ENCODE measurements around the gene GALNTL6.

The GALNTL6 gene

DNA sequence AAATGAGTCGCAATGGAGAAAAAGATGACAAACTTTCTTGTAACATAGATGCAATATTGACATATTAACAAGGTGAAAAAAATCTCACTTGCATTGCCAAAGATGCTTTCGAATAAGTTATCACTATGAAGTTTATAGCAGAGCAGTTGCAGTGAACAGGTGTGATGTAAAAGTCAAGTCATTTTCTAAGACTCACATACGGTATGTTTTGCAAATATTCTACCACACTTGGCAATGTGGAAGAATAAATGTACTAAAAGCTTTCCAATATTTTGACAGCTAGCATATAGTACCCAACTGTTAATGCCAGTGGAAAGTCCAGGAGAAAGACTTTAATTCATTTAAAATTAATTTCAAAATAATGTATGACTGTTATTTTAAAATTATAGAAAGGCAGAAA, 76.5 kb downstream of the GALNTL6 start:
- no peak for DNase-seq

DNA sequence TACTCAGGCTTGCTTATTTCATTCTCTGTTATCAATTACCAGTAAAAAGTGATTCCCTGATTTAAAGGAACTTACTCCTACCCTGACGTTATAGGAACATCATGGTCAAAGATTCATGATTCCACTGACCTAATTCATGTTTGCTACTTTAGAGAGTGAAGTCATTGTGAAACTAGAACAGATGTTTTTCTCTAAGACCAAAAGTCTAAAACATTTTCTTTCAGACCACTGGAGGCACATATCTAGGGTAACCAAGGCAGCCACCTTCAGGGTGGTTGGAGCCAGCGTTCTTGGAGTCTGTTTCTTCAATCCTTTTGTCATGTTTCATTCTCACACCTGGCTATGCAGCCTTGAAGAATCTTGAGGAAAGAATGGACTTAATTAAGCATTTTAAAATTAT, 77.8 kb downstream of the GALNTL6 start:
- DNase-seq, result no peak

DNA sequence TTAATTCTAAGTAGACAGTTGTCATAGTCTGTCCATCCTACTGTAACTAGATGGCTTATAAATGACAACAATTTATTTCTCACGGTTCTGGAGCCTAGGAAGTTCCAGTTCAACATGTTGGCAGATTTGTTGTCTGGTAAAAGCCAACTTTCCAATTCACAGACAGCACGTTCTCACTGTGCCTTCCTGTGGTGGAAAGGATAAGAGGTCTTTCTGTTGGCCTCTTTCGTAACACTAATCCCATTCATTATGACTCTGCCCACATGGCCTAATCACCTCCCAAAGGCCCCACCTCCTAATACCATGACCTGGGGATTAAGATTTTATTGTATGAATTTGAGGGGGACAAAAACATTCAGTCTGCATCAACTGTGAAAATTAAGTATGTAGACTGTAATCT, 83.2 kb downstream of the GALNTL6 start:
- DNase-seq, result no peak

DNA sequence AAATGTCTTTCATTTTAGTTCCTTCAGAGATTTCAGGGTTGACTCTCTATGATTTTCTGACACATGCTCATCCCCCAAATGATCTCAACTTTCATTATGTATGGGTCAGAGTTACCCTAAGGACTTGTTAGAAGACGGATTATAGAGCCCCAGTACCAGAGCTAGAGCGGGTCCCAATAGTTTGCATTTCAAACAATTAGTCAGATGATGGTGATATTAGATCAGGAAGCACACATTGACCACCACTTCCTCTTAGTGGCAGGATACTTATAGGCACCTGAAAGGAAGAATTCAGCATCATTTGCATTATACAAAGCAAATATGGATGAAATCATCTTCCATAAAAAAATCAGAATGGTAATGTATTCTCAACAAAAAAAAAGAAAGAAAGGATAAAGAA, 106.1 kb downstream of the GALNTL6 start:
- DNase-seq, result no peak

DNA sequence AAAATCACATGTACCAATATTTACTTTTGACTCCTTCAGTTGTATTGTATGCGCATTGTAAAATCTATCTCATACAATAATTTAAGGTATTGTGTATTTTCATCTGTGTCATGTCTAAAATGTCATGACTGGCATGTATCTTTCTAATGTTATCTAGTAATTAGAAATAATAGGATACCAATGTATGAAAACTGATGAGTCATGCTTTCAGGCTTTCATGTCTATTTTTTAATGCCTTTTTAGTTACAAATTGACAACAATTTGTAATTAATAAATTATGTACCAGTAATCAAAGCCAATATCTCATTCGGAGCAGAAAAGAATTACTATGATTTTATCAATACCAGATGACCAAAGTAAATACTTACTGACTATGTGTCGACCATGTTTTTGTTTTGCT, 107.7 kb downstream of the GALNTL6 start:
- DNase-seq, result no peak

DNA sequence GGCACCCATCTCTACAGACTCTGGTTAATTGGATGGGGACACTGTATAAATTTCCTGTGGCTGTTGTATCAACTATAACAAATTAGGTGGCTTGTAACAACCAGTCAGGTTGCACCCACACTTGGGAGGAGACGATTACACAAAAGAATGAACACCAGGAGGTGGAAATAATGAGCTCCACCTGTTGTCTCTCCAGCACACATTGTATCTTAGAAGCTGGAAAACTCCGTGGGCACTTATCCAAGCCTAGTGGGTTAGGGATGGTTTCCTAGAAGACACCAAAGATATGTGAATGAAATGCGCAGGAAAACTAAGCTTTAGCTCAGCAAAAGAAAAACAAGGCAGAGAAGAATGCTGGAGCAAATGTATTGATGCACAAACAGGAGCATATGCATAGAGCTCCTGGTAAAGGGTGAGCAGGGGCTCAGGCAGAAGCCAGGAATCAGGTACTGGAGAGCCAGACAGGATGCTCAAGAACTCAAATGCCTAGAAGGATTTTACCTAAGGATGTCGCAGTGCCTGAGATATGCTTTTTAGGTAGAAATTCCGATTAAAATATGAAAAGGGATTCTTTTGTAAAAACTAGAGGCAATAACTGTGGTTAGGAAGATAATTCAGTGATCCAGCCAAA, 111.7 kb downstream of the GALNTL6 start:
- DNase-seq, result no peak

DNA sequence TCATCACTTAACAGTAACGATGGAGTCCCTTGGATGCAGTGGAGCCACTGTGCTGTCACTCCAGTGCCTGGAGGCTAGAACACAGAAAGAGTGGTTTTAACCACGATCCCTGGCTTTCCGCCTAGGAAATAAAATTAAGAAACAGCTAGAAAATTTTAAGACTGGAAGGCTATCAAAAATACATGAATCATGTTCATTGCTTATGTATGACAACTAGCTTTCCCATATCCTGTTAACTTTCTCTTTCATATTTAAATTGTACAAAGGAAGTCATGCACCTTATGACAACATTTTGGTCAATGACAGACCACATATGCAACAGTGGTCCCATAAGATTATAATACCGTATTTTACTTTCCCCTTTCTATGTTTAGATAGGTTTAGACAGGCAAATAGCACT, 115.1 kb downstream of the GALNTL6 start:
- peak; percentile 5 for DNase-seq

DNA sequence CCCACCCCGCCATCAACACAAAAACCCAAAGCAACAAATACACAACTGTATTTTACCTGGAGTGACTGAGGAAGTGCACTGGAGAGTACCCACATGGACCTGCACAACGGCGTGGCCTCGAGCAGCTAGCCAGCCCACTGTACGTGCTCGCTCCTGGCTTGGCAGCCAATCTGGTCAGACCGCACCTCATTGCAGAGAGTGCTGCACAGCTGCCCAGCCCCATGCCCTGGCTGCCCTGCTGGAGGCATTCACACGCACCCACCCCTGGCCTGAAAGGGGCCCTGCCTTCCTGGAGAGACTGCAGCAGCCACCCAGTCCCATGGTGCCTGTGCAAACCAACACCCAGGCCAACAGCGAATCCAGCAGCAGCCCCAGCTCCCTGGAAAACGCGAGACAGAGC, 116.3 kb downstream of the GALNTL6 start:
- no peak for DNase-seq

DNA sequence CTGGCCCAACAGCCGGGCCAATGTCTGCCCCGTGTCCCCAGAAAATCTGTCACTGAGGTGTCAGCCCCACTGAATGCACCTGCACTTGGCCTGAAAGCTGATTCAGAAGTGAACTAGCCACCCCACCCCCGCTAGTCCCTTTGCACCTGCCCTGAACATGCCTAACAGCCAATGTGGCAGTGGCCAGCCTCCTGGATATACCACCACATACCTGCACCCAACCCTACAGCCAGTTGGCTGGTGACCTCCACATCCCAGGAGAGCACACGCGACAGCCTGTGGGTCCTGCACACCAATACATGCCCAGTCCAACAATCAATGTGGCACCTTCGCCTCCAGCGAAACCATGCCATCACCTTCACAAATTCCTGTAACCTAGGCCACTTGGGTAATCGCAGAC, 116.7 kb downstream of the GALNTL6 start:
- DNase-seq, result no peak

DNA sequence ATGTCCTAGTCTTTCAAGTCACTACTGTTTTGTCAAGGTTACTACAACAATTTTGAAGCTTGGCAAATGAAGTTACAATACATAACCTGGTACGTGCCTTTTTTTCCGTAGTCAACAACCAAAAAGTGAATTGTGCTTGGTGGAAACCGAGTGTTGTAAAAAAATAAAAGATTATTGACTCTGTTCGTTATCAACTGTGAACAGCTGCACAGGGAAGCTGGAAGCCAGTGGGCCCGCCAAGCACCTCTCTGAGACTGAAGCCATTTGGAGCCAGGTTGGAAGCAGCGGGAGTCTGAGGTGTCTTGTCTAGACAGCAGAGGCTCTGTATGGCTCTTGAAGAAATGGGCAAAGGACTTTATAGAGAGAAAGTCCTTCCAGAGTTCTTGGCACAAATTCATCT, 119.0 kb downstream of the GALNTL6 start:
- no peak for DNase-seq

DNA sequence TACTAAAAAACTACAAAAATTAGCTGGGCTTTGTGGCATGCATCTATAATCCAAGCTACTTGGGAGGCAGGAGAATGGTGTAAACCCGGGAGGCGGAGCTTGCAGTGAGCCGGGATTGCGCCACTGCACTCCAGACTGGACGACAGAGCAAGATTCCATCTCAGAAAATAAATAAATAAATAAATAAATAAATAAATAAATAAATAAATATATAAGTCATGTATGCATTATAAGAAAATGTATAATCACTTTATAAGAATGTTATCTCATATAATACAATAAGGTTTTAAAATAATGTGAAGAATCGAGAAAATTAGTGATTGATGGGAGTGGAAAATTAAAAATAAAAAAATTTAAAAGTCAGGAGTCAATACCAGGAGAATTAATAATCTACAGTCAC, 127.5 kb downstream of the GALNTL6 start:
- DNase-seq, result no peak

DNA sequence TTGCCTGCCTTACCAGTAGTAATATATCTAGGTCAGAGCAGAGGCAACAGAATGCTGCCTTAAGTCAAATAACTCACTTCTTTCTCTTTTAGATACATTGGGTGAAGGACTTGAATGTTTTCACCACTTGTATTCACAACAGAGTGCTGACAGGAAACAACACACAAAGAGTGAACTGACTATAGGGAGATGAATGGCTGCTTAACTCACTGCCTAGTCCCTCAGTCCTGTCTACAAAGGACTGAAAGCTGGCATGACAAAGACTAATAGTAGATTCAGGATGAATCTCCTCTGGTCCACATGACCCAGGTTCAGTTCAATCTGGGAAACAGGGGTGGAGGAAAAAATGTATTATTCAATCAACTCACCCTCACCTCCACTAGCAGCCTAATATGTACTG, 134.2 kb downstream of the GALNTL6 start:
- DNase-seq, result no peak

DNA sequence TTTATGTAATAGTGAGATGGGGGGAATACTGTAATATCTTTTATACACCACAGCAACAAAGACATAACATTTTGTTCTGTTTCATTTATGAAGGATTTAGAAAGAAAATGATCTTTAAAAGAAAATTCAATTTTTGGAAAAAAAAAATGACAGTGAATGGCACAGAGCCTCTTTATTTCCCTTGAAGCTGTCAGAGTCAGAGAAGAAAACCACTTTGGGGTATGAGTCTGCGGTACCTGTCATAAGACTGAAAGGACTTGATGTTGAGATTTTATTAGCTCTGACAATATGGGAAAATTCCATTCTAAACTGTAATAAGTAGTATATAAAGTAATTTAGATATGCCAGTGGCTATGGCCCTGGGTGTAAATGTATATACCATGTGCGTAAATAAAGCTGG, 134.8 kb downstream of the GALNTL6 start:
- no peak for DNase-seq

DNA sequence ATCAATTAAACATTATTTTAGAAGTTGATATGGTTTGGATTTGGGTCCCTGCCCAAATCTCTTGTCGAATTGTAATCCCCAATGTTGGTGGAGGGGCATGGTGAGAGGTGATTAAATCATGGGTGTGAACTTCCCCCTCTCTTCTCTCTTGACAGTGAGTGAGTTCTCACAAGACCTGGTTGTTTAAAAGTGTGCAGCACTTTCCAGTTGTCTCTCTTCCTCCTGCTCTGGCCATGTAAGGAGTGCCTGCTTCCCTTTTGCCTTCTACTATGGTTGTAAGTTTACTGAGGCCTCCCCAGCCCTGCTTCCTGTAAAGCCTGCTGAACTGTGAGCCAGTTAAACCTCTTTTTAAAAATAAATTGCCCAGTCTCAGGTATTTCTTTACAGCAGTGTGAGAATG, 141.4 kb downstream of the GALNTL6 start:
- DNase-seq, result peak; percentile 56

DNA sequence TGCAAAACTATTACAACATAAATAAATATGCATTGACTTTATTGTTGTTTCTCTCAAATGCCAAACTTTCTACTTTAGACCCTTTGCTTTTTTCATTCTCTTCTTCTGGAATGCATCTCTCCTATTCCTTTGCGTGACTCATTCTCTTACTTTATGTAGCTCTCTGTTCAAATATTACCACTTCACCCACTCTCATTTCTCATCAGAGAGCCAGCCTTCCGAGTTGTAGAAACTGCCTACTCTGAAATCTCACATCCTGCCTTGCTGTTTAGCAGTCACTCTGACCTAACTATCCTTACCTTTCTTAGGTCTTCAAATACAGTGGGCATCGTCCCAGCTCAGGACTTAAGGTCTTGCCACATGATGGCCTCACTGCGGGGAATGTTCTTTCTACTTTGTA, 143.5 kb downstream of the GALNTL6 start:
- peak; percentile 23 for DNase-seq

DNA sequence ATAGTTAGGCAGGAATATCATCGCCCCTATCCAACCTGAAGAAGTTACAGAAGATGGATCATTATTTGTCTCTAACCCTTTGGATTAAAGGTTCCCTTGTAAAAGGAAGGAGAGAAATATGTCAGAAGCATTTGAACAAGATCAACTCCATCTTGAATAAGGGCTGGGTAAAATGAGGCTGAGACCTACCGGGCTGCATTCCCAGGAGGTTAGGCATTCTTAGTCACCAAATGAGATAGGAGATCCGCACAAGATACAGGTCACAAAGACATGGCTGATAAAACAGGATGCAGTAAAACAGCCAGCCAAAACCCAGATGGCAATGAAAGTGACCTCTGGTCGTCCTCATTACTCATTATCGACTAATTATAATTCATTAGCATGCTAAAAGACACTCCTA, 148.9 kb downstream of the GALNTL6 start:
- DNase-seq, result no peak

DNA sequence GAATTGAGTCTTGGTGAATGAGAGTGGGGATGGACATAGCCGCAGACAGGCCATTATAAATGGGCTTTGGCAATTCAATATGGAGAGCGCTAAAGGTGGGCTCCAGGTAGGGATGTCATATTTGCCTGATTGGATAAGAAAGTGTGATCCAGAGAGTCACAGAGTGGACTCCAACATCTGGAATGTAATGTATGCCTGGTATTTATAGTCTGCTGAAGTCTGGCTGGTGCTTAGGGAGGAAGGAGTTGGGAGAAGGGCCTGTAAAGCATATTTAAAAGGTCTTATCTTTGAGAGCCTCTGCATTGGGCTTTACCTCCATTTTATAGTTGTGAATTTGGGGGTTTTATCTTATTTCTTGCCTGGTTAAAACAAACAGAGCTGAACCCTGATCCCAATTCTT, 153.2 kb downstream of the GALNTL6 start:
- no peak for DNase-seq

DNA sequence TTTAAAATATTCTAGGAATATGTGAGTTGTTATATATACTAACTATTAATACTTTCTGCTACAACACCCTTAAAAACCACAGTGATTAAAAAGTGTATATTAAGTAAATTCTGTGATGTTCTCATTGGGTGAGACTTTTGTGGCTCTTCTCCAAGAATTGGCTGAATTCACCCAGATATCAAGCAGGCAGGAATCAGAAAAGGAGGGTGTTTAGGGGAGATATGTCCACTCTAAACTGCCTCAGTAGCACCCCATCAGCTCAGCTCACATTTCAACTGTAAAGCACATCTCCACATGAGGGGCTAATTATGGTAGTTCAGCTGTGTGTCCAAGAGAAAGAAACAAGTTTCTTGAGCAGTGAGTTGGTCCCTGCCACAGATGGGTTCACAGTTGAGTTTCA, 165.0 kb downstream of the GALNTL6 start:
- no peak for DNase-seq

DNA sequence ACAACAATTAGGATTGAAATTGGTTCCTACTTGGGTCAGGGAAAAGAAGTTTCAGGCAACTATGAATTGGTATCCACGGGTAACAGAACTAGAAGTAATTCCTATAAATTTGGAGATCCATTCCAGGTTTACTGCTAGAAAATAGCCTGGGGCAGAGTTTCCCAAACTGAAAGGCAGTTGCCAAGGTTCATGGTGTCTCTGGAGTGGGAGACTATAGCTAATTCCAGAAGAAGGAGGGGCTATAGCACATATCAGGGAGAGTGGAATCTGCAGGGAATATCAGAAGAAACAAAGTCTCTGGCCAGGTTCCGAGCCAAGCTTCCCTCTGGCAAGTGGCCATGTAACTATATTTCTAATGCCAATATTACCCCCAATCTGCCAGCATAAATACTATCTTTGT, 166.3 kb downstream of the GALNTL6 start:
- no peak for DNase-seq

DNA sequence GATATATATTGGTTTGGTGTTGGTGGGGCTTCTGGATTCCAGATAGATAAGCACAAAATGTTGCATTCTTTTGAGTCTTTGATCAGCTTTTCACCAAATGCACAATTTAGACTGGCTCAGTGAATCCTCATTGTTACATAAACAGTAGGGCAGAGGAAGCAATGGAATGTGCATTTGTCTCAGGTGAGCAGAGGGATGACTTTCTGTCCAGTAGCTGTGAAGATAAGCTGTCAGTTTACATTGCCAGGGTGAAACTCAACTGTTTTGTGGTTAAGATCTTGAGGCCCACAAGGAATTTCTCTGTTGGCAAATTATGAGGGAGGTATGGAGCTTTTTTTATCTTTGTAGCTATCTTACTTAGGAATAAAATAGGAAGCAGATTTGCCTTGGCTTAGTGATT, 168.0 kb downstream of the GALNTL6 start:
- DNase-seq, result peak; percentile 78

DNA sequence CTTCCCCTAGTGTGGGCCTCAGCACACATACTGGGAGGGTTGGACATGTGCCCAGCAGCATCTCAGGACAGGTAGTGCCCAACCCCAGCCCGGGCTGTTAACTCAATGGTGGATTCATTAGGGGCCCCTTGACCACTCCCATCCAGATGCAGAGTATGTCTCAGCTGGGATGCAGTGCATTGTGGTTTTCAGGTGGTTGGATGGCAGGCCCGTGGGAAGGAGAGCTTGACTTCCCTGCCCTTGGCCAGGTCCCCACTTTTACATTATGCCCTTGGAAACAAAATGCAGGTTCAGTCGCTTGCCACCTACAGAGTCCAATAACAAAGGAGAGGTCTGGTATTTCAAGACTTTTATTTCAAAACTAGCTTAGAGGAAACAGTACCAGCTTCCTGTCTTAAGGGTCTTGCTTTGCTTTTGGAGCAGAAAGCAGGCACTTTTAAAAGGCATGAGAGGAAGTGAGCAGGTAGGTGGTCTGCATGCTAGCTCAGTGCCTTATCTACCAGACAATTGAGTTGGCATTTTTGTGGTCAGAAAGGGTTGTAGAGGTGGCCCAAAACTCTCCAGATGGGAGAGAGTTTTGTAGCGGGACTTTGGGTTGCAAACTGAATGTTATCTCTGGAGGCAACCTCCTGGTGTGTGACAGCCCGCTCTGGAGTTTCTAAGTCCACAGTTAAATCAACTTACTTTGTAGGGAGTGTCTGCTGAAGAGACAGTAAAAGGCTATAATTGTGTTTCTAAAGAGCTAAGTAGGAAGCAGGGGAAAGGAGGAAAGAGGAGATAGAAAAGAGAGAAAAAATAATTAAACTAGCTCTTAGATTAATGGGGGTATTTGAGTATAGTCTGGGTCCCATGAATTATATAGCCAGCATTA, 171.0 kb downstream of the GALNTL6 start:
- peak; percentile 37 for DNase-seq

DNA sequence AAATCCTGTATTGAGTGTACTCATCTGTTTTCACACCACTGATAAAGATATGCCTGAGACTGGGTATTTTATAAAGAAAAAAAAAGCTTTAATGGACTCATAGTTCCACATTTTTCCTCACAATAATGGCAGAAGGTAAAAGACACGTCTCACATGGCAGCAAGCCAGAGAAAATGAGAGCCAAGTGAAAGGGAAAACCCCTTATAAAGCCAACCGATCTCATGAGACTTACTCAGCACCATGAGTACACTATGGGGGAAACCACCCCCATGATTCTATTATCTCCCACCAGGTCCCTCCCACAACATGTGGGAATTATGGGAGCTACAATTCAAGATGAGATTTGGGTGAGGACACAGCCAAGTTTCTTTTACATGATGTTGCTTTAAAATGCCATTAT, 171.9 kb downstream of the GALNTL6 start:
- peak; percentile 70 for DNase-seq

DNA sequence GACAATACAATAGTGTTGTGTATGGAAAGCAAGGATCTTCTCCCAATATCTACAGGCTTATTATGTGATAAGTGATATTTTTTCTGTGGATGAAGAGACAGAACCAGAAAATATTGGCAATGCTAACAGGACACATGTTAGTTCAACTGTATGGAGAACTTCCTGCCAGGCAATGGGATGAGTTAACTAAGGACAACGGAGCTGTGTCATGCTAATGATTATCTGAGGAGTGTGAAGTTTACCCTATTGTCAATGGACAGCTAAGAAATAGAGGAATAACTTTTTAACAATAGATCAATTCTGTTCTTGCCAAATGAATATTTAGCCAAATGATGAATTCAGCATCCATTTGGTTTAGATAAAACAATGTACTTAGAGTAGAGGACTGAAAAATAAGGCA, 180.0 kb downstream of the GALNTL6 start:
- no peak for DNase-seq

DNA sequence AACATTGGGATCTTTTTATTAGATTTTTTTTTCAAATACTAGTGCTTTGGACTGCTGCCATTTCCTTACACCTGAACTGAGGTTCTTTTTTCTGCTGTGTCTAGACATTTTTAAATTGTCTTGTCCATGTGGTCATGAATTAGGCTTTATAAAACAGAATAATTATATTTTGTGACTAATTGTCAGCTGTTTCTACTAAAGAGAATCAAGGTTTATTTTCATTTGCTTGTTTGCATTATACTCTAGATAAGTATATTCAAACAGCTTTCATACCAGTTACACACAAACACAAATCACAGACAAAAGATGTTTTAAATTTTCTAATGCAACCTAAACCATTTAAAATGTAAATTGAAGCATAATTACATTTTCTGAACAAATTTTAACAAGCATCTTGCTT, 194.7 kb downstream of the GALNTL6 start:
- DNase-seq, result no peak

Data from NCI-H226 (cell line).